HCT116 (cell line): ENCODE measurements around the gene DOC2A. TPM values are rescaled to one million over a fixed set of nuclear protein-coding genes. Genes with fewer than 3 reads are reported as not detected.

Source experiments
- ATAC-seq: fragments of 200-7000 bp; cut with Tn5 transposase; 2 replicates; pipeline ENCODE4 v1.9.1; 2020; ENCODE audit warnings: mild to moderate bottlenecking, moderate library complexity
- BruUV-seq: library from RNA; stranded (reverse); fragments of 400-500 nt; replicated peaks from 2 replicates; lab custom pipeline; 2021; lab: Mats Ljungman, UMichigan
- CTCF ChIA-PET: fragments of 300-600 bp; sonication (Branson Sonifier 250); formaldehyde crosslinking; loops from one replicate; lab custom pipeline; 2021; ENCODE audit warnings: antibody characterized with exemption; lab: Charles Lee
- POLR2A ChIA-PET: fragments of 300-600, 350-600 bp; sonication (Branson Sonifier 250); formaldehyde crosslinking; loops from one replicate; lab custom pipeline; 2021; ENCODE audit warnings: antibody characterized with exemption; lab: Charles Lee
- RAD21 ChIA-PET, 2 experiments: fragments of 300-600 bp; sonication (Branson Sonifier 250); formaldehyde crosslinking; loops; one replicate each; lab custom pipeline; 2023; ENCODE audit warnings: low total read pairs in 2 of 2; ENCODE audit not compliant: uncharacterized antibody in 2 of 2, unreplicated experiment in 2 of 2, low non-redundant PET in 1 of 2; lab: Charles Lee
- DNase-seq: peaks from one replicate; pipeline ENCODE4 v3.0.0-alpha.2; 2010; ENCODE audit warnings: low read depth, low spot score
- H2AFZ ChIP-seq: fragments of 200-600 bp; shearing (Covaris generic), sonication (generic); 2 replicates; pipeline ENCODE4 v1.6.1; 2017; ENCODE audit warnings: low read depth, mixed run types, mixed read lengths, antibody characterized with exemption, low read length; ENCODE audit not compliant: poor library complexity, severe bottlenecking
- H3K27ac ChIP-seq: 2 replicates; pipeline ENCODE4 v1.5.1; 2012; ENCODE audit warnings: low read depth, low read length
- H3K27me3 ChIP-seq: fragments of 200-600 bp; sonication (generic); 2 replicates; pipeline ENCODE4 v1.6.1; 2016; ENCODE audit warnings: mixed run types, low read length, mixed read lengths; ENCODE audit not compliant: insufficient read depth
- H3K36me3 ChIP-seq, 2 experiments: fragments of 200-500 bp in 1 of 2; fragments of 200-600 bp in 1 of 2; sonication (Bioruptor generic) in 1 of 2; sonication (generic) in 1 of 2; 2 replicates each; pipeline versions ENCODE4 v1.5.1 to v1.6.1; 2014 to 2016; ENCODE audit warnings: low read length in 2 of 2, inconsistent platforms in 1 of 2, mixed read lengths in 1 of 2, mixed run types in 1 of 2; ENCODE audit not compliant: insufficient read depth in 2 of 2, control insufficient read depth in 1 of 2
- H3K4me1 ChIP-seq, 2 experiments: fragments of 200-600 bp in 1 of 2; sonication (generic) in 1 of 2; 2 replicates each; pipeline versions ENCODE4 v1.5.1 to v1.6.1; 2012 to 2017; ENCODE audit warnings: low read length in 2 of 2, inconsistent platforms in 1 of 2, mild to moderate bottlenecking in 1 of 2, mixed read lengths in 1 of 2, mixed run types in 1 of 2, moderate library complexity in 1 of 2; ENCODE audit not compliant: insufficient read depth in 2 of 2, control insufficient read depth in 1 of 2
- H3K4me2 ChIP-seq: fragments of 200-600 bp; sonication (generic); 2 replicates; pipeline ENCODE4 v1.6.1; 2017; ENCODE audit warnings: mixed run types, low read length, mixed read lengths
- H3K4me3 ChIP-seq, 2 experiments: fragments of 200-600 bp in 1 of 2; sonication (generic) in 1 of 2; replicated peaks in 1 of 2; 2 replicates each; pipeline ENCODE4 v1.5.1; 2011 to 2016; ENCODE audit warnings: low read length in 2 of 2, control low read depth in 1 of 2, low read depth in 1 of 2, mild to moderate bottlenecking in 1 of 2, mixed read lengths in 1 of 2, mixed run types in 1 of 2
- H3K79me2 ChIP-seq: fragments of 200-600 bp; sonication (generic); 2 replicates; pipeline ENCODE4 v1.6.1; 2017; ENCODE audit warnings: mild to moderate bottlenecking, mixed run types, low read length, moderate library complexity, mixed read lengths; ENCODE audit not compliant: insufficient read depth
- H3K9ac ChIP-seq: fragments of 200-600 bp; sonication (generic); 2 replicates; pipeline ENCODE4 v1.6.1; 2016; ENCODE audit warnings: low read length, mixed read lengths
- H3K9me2 ChIP-seq: fragments of 200-600 bp; sonication (generic), shearing (Covaris generic); 2 replicates; pipeline ENCODE4 v1.6.1; 2017; ENCODE audit warnings: mixed run types, mild to moderate bottlenecking, moderate library complexity; ENCODE audit not compliant: insufficient read depth
- H3K9me3 ChIP-seq, 2 experiments: fragments of 200-500 bp in 1 of 2; fragments of 200-600 bp in 1 of 2; sonication (Bioruptor generic) in 1 of 2; sonication (generic) in 1 of 2; 2 replicates each; pipeline ENCODE4 v1.6.1; 2014 to 2017; ENCODE audit warnings: low read length in 2 of 2, mixed read lengths in 2 of 2, inconsistent platforms in 1 of 2, low read depth in 1 of 2, mild to moderate bottlenecking in 1 of 2, mixed run types in 1 of 2, moderate library complexity in 1 of 2; ENCODE audit not compliant: control insufficient read depth in 1 of 2, insufficient read depth in 1 of 2
- H4K20me1 ChIP-seq: fragments of 200-600 bp; sonication (generic), shearing (Covaris generic); 2 replicates; pipeline ENCODE4 v1.6.1; 2017; ENCODE audit warnings: mixed run types, mild to moderate bottlenecking, moderate library complexity; ENCODE audit not compliant: insufficient read depth
- CEBPB ChIP-seq: IDR thresholded peaks from 2 replicates; pipeline ENCODE4 v1.6.1; 2012; ENCODE audit warnings: low read depth
- EGR1 ChIP-seq: IDR thresholded peaks from 2 replicates; pipeline ENCODE4 v1.6.1; 2012; ENCODE audit warnings: low read depth
- ELF1 ChIP-seq: IDR thresholded peaks from 2 replicates; pipeline ENCODE4 v1.6.1; 2012; ENCODE audit warnings: low read depth, borderline replicate concordance
- EZH2phosphoT487 ChIP-seq: fragments of 200-600 bp; IDR thresholded peaks from 2 replicates; pipeline ENCODE4 v1.6.1; 2018; ENCODE audit warnings: antibody characterized with exemption, borderline replicate concordance
- FOSL1 ChIP-seq: IDR thresholded peaks from 2 replicates; pipeline ENCODE4 v1.6.1; 2012; ENCODE audit warnings: low read depth
- JUND ChIP-seq: IDR thresholded peaks from 2 replicates; pipeline ENCODE4 v1.6.1; 2012
- POLR2AphosphoS5 ChIP-seq: IDR thresholded peaks from 2 replicates; pipeline ENCODE4 v1.6.1; 2011; ENCODE audit warnings: mild to moderate bottlenecking, low read depth, low read length, moderate library complexity
- RAD21 ChIP-seq: IDR thresholded peaks from 2 replicates; pipeline ENCODE4 v1.6.1; 2012; ENCODE audit warnings: low read depth, mild to moderate bottlenecking
- SIN3A ChIP-seq: IDR thresholded peaks from 2 replicates; pipeline ENCODE4 v1.6.1; 2012; ENCODE audit warnings: low read depth
- SP1 ChIP-seq: IDR thresholded peaks from 2 replicates; pipeline ENCODE4 v1.6.1; 2012; ENCODE audit warnings: low read depth
- YY1 ChIP-seq: IDR thresholded peaks from 2 replicates; pipeline ENCODE4 v1.6.1; 2011; ENCODE audit warnings: low read length, low read depth, moderate library complexity, mild to moderate bottlenecking; ENCODE audit not compliant: insufficient replicate concordance; ENCODE audit errors: extremely low read depth
- ZFX ChIP-seq: fragments of 450-650 bp; IDR thresholded peaks from 2 replicates; pipeline ENCODE4 v1.6.1; 2017
- intact Hi-C: fragments of 100-400 bp; cut with micrococcal nuclease; formaldehyde crosslinking; loops from 2 replicates; pipeline ENCODE4 v1.10.0; 2022
- total RNA-seq: library from RNA; stranded (reverse); gene quantifications from one replicate; pipeline ENCODE4 v1.2.1, GENCODE V29; 2021; ENCODE audit not compliant: unreplicated experiment
- TF ChIP-seq, protein P1 (sequence below): IDR thresholded peaks from 2 replicates; pipeline ENCODE4 v1.6.1; 2011; ENCODE audit warnings: mild to moderate bottlenecking, low read length, moderate library complexity; ENCODE audit not compliant: insufficient replicate concordance; ENCODE audit errors: extremely low read depth
- TF ChIP-seq, protein P2 (sequence below): IDR thresholded peaks from 2 replicates; pipeline ENCODE4 v1.6.1; 2012
- TF ChIP-seq, protein P3 (sequence below): IDR thresholded peaks from 2 replicates; pipeline ENCODE4 v1.6.1; 2012
- TF ChIP-seq, protein P4 (sequence below): IDR thresholded peaks from 2 replicates; pipeline ENCODE4 v1.6.1; 2012; ENCODE audit warnings: low read depth

Gene DOC2A
- total RNA-seq, 1 experiment from 2014 or later = 17.3 TPM

DNA sequence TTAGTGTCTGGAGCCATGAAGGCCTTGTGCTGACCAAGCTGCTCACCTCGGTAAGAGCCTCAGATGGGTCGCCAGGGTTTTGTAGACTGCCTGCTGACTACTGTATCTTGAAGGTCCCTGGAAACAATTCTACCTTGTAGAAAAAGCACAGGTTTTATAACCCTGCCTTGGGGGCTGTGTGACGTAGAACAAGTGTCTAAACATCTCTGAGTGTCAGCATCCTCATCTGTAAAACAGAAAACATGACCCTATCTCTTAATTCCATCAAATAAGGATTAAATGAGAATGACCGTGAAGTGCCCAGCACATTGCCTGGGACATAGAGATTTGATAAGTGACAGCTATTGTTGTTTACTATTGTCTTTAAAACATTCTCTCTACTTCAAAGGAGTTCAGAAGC lies 42.6 kb downstream of the DOC2A start (continued):
- TF ChIP-seq, protein P1, sequence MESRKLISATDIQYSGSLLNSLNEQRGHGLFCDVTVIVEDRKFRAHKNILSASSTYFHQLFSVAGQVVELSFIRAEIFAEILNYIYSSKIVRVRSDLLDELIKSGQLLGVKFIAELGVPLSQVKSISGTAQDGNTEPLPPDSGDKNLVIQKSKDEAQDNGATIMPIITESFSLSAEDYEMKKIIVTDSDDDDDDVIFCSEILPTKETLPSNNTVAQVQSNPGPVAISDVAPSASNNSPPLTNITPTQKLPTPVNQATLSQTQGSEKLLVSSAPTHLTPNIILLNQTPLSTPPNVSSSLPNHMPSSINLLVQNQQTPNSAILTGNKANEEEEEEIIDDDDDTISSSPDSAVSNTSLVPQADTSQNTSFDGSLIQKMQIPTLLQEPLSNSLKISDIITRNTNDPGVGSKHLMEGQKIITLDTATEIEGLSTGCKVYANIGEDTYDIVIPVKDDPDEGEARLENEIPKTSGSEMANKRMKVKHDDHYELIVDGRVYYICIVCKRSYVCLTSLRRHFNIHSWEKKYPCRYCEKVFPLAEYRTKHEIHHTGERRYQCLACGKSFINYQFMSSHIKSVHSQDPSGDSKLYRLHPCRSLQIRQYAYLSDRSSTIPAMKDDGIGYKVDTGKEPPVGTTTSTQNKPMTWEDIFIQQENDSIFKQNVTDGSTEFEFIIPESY = no peak
- TF ChIP-seq EGR1 = no peak

DNA sequence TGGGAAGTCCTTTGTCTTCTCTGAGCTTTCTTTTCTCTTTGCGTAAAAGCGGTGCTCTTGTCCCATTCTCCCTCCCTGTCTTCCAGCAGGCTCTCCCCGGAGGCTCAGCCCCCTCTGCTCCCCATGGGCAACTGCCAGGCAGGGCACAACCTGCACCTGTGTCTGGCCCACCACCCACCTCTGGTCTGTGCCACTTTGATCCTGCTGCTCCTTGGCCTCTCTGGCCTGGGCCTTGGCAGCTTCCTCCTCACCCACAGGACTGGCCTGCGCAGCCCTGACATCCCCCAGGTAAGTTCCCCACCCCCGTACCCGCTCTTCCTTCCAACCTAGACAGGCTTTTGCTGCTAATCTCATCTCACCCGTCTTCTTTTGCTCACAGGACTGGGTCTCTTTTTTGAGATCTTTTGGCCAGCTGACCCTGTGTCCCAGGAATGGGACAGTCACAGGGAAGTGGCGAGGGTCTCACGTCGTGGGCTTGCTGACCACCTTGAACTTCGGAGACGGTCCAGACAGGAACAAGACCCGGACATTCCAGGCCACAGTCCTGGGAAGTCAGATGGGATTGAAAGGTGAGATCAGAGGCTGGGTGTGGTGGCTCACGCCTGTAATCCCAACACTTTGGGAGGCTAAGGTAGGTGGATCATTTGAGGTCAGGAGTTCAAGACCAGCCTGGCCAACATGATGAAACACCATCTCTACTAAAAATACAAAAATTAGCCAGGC lies 47.6 kb downstream of the DOC2A start:
- H3K9me3 ChIP-seq = no peaks in the 10 kb centered on the region
- no peak for ATAC-seq
- H3K27me3 ChIP-seq = no peaks in the 10 kb centered on the region
- no peak overlapping the region for H2AFZ ChIP-seq
- H3K9me2 ChIP-seq = no peaks in the 10 kb centered on the region
- H3K4me1 ChIP-seq = peaks cover 11 to 24% of the 10 kb centered on the region in 2 experiments
- RAD21 ChIA-PET = no interaction called here
- H3K4me3 ChIP-seq = peak overlapping the region in 1 of 2 experiments; percentile 64; a peak in 3 of 4 replicates
- BruUV-seq = no TSS peak
- no peaks in the 10 kb centered on the region for H3K79me2 ChIP-seq
- H3K36me3 ChIP-seq = peaks cover 0 to 4% of the 10 kb centered on the region in 2 experiments; a peak in 2 of 4 replicates
- CTCF ChIA-PET = no interaction called here
- POLR2A ChIA-PET = interaction anchor here (4.2 kb wide), 1 partner anchor 11 kb away, joined by 18 read pairs; the partner anchor contains the start of gene TAOK2
- DNase-seq = no peak
- peak overlapping the region; percentile 73; the same call in 1 of the 2 replicates for H3K27ac ChIP-seq
- intact Hi-C loops = no loop called here
- H4K20me1 ChIP-seq = no peaks in the 10 kb centered on the region
- TF ChIP-seq ZFX (no peak), CEBPB (no peak), ELF1 (no peak), YY1 (no peak), POLR2AphosphoS5 (no peak), SP1 (no peak), JUND (no peak), EZH2phosphoT487 (no peak), EGR1 (no peak), RAD21 (no peak), SIN3A (no peak), FOSL1 (no peak)
- TF ChIP-seq, protein P2, sequence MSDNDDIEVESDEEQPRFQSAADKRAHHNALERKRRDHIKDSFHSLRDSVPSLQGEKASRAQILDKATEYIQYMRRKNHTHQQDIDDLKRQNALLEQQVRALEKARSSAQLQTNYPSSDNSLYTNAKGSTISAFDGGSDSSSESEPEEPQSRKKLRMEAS = no peak
- TF ChIP-seq, protein P1 = no peak
- TF ChIP-seq, protein P3, sequence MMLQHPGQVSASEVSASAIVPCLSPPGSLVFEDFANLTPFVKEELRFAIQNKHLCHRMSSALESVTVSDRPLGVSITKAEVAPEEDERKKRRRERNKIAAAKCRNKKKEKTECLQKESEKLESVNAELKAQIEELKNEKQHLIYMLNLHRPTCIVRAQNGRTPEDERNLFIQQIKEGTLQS = no peak
- TF ChIP-seq, protein P4, sequence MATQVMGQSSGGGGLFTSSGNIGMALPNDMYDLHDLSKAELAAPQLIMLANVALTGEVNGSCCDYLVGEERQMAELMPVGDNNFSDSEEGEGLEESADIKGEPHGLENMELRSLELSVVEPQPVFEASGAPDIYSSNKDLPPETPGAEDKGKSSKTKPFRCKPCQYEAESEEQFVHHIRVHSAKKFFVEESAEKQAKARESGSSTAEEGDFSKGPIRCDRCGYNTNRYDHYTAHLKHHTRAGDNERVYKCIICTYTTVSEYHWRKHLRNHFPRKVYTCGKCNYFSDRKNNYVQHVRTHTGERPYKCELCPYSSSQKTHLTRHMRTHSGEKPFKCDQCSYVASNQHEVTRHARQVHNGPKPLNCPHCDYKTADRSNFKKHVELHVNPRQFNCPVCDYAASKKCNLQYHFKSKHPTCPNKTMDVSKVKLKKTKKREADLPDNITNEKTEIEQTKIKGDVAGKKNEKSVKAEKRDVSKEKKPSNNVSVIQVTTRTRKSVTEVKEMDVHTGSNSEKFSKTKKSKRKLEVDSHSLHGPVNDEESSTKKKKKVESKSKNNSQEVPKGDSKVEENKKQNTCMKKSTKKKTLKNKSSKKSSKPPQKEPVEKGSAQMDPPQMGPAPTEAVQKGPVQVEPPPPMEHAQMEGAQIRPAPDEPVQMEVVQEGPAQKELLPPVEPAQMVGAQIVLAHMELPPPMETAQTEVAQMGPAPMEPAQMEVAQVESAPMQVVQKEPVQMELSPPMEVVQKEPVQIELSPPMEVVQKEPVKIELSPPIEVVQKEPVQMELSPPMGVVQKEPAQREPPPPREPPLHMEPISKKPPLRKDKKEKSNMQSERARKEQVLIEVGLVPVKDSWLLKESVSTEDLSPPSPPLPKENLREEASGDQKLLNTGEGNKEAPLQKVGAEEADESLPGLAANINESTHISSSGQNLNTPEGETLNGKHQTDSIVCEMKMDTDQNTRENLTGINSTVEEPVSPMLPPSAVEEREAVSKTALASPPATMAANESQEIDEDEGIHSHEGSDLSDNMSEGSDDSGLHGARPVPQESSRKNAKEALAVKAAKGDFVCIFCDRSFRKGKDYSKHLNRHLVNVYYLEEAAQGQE = no peak
- TF ChIP-seq, all 23 proteins: peak for 0
- Histone ChIP-seq H3K4me2 (peak overlapping the region; percentile 82), H3K9ac (peak overlapping the region; percentile 73; the same call in 1 of the 2 replicates)
